Measurements from ENCODE around the gene PPM1K.

GRCh38 chr4:88240297-88240714 is 44.1 kb downstream of the PPM1K start:
- TF ChIP-seq CTCF (conservative IDR thresholded peaks at IDR 0.05; ENCODE audit: low read length) (no peak), EZH2phosphoT487 (IDR thresholded peaks at IDR 0.05; ENCODE audit: borderline replicate concordance) (no peak)

All from Loucy (cell line).